NCI-H2029 (cell line): ENCODE results near the gene MEIOB.

Experiments
- DNase-seq: peaks from one replicate; lab custom pipeline; 2025; lab: John Stamatoyannopoulos, UW

MEIOB gene

DNA sequence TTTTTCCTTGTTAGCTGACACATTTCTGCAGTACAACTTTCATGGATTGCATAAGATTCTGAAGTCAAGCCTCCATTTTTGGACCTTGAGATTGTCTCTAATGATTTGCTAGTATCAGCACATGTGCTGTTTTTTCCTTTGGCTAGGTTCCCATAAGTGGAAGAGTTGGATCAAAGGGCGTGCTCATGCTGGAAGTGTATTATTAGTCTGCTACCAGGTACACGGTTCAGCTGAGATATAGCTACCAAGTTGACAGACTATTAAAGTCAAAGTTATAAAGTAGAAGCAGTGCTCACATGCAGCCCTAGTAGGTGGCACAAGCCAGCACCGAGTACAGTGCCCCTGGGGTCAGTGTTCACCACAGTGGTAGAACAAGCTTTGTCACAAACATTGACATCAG is 41.8 kb downstream of the MEIOB start:
- no peak for DNase-seq

GRCh38 chr16:1828645-1829410 is 43.1 kb downstream of the MEIOB start:
- no peak for DNase-seq

GRCh38 chr16:1826691-1827573 is 45.0 kb downstream of the MEIOB start, which contains the start of the genes FAHD1 and HAGH:
Gene FAHD1, plus strand, starts transcription at chr16:1827206. Its CDS starts 33 bp downstream, at chr16:1827239.
Gene HAGH, minus strand, starts transcription at chr16:1826825. Its CDS starts 38 bp downstream, at chr16:1826787.
- DNase-seq = peak; percentile 84

GRCh38 chr16:1825864-1826690 is 45.9 kb downstream of the MEIOB start:
- no peak for DNase-seq

DNA sequence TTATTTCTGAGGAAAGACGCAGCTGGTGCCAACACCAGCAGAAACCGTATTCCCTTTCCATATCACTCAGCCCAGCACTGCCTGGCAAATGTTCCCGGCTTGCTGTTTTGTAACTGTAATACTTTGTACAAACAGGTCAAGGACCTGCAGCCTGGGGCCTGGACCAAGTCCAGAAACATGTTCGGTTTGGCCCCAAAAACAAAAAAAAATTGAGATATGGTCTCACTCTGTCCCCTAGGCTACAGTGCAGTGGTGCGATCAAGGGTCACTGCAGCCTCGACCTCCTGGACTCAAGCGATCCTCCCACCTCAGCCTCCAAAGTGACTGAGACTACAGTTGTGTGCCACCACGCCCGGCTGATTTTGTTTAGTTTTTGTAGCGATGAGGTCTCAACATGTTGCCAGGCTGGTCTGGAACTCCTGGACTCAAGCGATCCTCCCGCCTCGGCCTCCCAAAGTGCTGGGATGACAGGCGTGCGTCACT is 46.5 kb downstream of the MEIOB start:
- no peak for DNase-seq

DNA sequence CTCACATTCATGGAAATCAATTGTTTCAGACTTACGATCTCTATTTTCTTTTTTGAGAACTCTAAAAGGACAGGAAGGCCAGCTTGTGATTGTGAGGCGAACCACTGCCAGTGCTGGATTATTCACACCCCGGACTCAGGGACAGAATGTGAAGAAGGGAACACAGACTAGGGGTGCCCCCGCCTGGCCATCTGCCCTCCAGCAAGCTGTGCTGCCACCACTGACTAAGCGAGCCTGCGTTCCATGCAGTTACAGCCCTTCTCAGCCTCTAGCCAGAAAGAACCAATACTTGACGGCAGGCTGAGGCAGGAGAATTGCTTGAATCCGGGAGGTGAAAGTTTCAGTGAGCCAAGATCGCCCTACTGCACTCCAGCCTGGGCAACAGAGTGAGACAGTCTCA is 48.1 kb downstream of the MEIOB start:
- DNase-seq = no peak

GRCh38 chr16:1822801-1823200 is 49.2 kb downstream of the MEIOB start:
- no peak for DNase-seq

DNA sequence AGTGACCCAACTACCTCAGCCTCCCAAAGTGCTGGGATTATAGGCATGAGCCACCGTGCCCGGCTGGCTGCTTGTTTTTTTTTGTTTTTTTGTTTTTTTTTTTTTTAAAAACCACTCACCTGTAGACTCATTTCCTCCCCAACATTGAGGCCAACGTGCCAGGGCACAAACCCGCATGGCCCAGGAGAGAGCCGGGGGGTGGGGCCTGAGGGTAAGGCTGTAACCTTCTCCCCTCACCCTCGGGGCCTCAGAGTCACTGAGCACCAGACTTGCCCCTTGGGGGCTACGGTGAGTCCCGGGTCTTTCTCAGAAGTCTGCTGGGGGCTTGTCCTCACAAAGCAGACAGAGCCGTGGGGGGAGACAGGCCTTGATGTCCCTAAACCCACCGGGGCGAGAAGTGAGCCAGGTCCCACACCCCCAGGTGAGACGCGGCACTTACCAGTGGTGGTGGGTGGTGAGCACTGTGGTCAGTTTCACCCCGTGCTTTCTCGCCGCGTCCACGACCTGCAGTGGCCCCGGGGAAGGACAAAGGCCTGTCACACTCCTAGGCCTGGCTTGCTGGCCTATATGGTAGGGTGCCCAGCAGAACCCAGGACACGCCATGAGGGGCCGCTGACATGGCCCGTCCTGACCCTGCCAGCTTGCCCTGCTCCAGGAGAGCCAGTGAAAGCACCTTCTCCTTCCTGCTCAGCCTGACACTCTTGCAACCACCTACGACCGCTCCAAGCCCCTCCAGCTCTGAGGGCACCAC is 49.9 kb downstream of the MEIOB start:
- no peak for DNase-seq

DNA sequence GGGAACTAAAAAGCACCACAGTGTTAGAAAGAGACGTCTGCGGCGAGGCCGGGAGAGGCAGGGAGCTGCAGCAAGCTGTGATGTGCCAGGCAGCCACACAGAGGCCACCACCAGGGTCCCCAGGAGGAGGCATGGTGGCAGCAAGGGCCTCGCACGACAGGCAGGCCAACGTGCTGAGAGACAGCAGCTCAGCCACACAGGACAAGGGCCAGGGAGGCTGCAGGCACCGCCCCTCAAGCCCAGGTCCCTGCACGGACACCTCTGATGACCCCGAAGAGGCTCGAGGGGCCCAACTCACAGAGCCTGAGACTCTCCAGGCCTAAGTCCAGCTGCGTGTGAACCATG is 51.0 kb downstream of the MEIOB start:
- no peak for DNase-seq

- no peak for DNase-seq
Observed at GRCh38 chr16:1820096-1820945, 51.6 kb downstream of the MEIOB start.

DNA sequence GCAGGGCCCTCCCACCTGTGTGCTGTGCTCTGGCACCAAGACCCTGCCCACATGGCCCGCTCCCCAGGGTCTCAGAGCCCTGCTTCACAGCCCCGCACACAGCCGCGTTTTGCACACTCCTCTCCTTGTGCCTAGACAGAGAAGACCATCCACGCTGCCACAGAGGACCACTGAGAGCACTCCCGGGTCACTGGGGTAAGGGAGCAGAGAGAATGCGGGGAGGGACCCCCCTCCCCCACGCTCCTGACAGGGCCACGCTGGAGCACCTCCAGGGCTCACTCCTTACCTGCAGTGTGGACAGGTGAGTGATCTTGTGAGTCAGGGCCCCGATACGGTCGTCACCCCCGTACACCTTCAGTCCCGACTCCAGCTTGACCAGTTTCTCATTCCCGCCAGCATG is 52.4 kb downstream of the MEIOB start:
- DNase-seq = no peak

DNA sequence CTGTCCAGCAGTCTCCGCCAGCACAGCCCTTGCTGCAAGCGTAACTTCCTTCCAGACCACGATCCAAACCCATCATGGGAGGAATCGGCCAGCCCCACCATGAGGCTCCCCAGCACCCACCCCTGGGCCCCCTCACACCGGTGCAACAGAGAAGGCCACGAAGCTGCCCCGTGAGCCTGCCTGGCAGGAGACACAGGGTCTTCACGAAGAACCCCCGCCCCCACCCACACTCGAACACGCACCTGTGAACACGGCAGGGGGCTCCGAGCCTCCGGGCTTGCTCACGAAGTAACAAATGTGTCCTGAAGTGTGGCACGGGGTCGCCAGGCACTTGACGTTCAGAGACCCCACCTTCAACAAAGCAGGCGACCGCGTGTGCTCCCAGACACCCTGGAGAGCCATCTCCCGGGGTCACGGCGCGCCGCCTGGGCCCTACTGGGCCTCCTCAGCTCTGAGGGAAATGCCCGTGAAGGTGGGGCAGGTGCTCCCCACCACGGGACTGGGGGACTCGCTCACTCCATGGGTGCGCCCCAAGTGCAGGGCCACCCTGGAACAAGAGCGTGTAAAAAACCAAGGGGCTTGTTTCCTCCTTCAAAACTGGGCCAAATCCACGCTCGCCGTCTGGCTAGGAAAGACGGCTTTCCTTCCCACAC is 53.0 kb downstream of the MEIOB start:
- no peak for DNase-seq

- no peak for DNase-seq
Observed at GRCh38 chr16:1818204-1818872, 53.6 kb downstream of the MEIOB start.

DNA sequence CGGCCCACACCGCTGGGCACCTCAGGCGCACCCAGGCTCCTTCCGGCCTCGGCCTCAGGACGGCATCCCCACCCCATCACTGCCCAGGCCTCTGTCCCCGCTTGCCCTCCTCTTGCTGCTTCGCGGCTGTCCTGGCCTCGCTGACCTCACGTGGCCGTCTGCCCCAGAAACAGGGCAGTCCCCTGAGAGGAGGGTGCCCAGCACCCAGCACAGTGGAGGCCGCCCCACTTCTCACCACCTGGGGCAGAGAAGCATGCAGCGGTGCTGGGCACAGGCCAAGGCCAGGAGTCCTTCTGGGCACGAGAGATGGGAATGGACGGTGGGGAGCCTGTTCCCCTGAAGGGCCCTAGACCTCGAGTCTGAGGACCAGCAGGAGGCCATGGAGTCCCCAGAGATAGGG is 54.2 kb downstream of the MEIOB start:
- no peak for DNase-seq

DNA sequence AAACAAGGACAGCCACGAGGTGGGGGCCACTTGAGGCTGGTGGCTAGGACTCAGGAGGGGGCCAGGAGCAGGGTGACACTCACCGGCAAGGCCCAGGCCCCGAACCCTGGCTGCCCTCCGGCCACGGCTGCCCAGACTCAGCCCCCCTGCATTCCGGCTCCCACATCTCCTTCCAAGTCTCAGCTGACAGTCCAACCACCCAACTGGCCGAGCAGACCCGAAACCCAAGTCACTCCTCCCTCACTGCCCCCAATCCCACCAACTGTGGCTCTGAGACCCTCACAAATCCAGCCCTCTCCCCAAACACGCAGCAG is 54.7 kb downstream of the MEIOB start:
- DNase-seq = no peak

DNA sequence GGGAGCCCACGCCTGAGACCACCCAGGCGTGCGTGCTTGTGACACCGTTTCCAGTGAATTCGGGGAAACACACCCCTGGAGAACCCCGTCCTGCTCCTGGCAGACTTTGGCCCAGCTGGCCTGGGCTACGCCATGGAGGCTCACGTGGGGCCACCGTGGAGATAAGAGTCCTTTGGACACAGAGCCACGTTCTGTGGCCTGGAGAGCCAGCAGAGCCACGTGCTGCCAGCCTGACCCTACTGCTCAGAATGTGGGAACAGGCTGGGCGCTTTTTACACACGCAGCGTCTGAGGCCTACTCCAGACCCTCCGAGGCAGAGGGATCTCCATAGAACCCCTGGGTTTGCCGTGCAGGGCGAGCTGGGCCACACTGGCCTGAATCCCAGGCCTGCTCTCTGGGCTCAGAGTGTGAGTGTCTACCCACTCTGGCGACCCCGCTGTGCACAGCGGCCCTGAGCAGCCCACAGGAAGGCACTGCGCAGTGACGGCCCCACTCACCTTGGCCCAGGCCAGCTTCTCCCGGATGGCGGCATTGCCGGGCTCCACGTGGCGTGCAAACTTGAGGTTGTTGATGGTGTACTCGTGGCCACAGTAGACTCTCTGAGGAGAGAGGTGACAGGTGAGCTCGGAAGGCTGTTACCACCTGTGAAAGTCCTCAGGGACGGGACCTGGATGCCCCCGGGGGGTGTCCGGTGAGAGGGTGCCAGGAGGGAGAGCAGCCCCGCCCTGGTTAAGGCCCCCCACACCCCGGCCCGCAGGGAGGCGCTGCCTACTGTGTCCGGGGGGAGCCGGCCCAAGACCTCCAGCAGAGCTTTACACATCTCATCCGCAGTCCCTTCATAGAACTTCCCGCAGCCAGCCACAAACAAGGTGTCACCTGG is 55.3 kb downstream of the MEIOB start:
- DNase-seq = no peak

- no peak for DNase-seq
Observed at GRCh38 chr16:1815461-1815860, 56.5 kb downstream of the MEIOB start.

- DNase-seq = no peak
Observed at GRCh38 chr16:1812732-1813163, 59.2 kb downstream of the MEIOB start.
